ENCODE measurements around the gene PLEKHH1. TPM values are rescaled to one million over a fixed set of nuclear protein-coding genes. Genes with fewer than 3 reads are reported as not detected.

The PLEKHH1 gene
- total and polyA plus RNA-seq, 2 of the 8 experiments (the other 6 are each of a cell fraction or from before 2014, with no cell fraction given), result 28.3 to 33.3 TPM

GRCh38 chr14:67562776-67563150 lies 29.7 kb downstream of the PLEKHH1 start (continued):
- TF ChIP-seq CHD7 (IDR thresholded peaks at IDR 0.05; ENCODE audit: insufficient replicate concordance, low read length) (no peak), BRCA1 (IDR thresholded peaks at IDR 0.05; ENCODE audit: low read depth, low read length) (no peak), TCF12 (IDR thresholded peaks at IDR 0.05; ENCODE audit: low read depth, low read length) (no peak), SP1 (IDR thresholded peaks at IDR 0.05; ENCODE audit: low read depth, low read length) (no peak), NANOG (IDR thresholded peaks at IDR 0.05; ENCODE audit: insufficient read depth, low read depth, low read length, poor library complexity, severe bottlenecking) (no peak), E2F6 (IDR thresholded peaks at IDR 0.05) (no peak), HDAC2 (IDR thresholded peaks at IDR 0.05; ENCODE audit: borderline replicate concordance in 1 of 2, low read depth in 2 of 2, low read length in 2 of 2) (no peak), EZH2 (IDR thresholded peaks at IDR 0.05; ENCODE audit: low read depth, low read length, severe bottlenecking) (no peak), POU5F1 (IDR thresholded peaks at IDR 0.05; ENCODE audit: low read depth, low read length) (no peak), BACH1 (IDR thresholded peaks at IDR 0.05; ENCODE audit: low read length) (no peak), KDM4A (IDR thresholded peaks at IDR 0.05; ENCODE audit: low read depth, low read length, severe bottlenecking) (no peak)
